ENCODE results near the gene TRMT10C.

- TF ChIP-seq CTCF (IDR thresholded peaks at IDR 0.05; ENCODE audit: borderline replicate concordance, extremely low read depth, low read length, poor library complexity, severe bottlenecking), result no peak
- TF ChIP-seq EZH2 (IDR thresholded peaks at IDR 0.05; ENCODE audit: borderline replicate concordance, low read depth, low read length, severe bottlenecking), result no peak
Measured at GRCh38 chr3:101567528-101568317, 6.1 kb downstream of the TRMT10C start.

Data from DND-41 (cell line).